Mononuclear cell (primary cell): Measurements from ENCODE around the gene TTYH1. TPM values are rescaled to one million over a fixed set of nuclear protein-coding genes. Genes with fewer than 3 reads are reported as not detected.
"Not testable (repeated sequence)": the region's sequence is repeated elsewhere in the genome, so short reads cannot be mapped to it uniquely, and the experiment has no call there.

ENCODE experiments used
- H3K27me3 ChIP-seq: 2 replicates; pipeline ENCODE4 v1.6.0; 2011; ENCODE audit warnings: low read length, control low read depth; ENCODE audit not compliant: insufficient read depth
- H3K4me1 ChIP-seq: 2 replicates; pipeline ENCODE4 v1.5.1; 2011; ENCODE audit warnings: mild to moderate bottlenecking, low read length, control low read depth; ENCODE audit not compliant: insufficient read depth
- H3K4me3 ChIP-seq: 2 replicates; pipeline ENCODE4 v1.5.1; 2011; ENCODE audit warnings: mild to moderate bottlenecking, low read length, moderate library complexity
- H3K9me3 ChIP-seq: 2 replicates; pipeline ENCODE4 v1.5.1; 2011; ENCODE audit warnings: low read depth, mild to moderate bottlenecking, control low read depth, low read length
- total RNA-seq: library from RNA; depleted of rRNA; stranded (reverse); fragments of >200 nt; gene quantifications from one replicate; pipeline ENCODE4 v1.2.3, GENCODE V29; 2012

TTYH1 gene
- total RNA-seq, result 0.31 TPM

DNA sequence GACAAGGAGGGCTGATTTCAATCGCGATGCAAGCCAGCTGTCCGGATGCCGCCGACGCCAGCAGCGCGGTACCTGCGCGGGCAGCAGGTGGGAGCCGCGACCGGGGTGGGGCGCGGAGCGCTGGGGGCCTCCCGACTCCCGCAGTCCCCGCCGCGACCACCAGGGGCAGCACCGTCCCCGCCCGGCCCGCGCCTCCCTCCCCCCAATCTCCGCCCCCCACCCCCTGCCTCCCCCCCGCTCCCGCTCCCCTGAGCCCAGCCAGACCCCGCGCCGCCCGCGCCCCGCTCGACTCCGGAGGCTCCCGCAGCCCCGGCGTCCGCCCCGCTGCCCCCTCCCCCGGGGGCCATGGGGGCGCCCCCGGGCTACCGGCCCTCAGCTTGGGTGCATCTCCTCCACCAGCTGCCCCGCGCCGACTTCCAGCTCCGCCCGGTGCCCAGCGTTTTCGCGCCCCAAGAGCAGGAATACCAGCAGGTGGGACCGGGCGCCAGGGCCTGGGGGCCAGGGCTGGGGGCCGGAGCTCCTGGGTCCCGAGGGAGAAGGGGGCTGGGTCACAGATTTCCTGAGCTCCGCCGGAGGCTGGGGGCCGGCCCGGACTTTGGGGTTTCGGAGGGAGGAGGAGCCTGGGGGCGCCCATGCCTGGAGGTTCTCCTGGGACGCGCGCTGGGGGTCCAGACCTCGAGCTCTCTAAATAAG lies at the start of gene TTYH1:
Gene TTYH1 (plus strand): TSS at position 257 of the 693 bp plus-strand sequence. CDS start 89 bp downstream, at position 346.
- peaks cover 29% of the 10 kb centered on the region for H3K27me3 ChIP-seq
- H3K4me1 ChIP-seq, result peaks cover 11% of the 10 kb centered on the region
- H3K9me3 ChIP-seq, result no peaks in the 10 kb centered on the region
- H3K4me3 ChIP-seq, result no peak within 1 kb of the TSS

DNA sequence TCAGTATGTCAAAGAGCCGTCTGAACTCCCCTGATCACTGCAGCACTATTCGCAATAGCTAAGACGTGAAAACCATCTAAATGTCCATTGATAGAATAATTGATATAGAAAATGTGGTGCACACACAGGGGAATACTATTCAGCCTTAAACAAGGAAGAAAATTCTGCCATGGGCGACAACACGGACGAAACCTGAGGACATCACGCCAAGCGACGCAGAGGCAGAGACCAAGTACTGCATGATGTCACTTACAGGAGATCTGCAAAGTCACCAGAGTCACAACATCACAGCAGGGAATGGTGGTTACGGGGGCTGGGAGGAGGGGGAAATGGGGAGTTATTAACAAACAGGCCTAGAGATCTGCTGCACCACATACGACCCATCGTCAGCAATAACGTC lies 49.5 kb upstream of the TTYH1 start:
- H3K27me3 ChIP-seq, H3K4me3 ChIP-seq, H3K9me3 ChIP-seq: not testable (repeated sequence)
- peaks cover 75% of the 10 kb centered on the region for H3K4me1 ChIP-seq

DNA sequence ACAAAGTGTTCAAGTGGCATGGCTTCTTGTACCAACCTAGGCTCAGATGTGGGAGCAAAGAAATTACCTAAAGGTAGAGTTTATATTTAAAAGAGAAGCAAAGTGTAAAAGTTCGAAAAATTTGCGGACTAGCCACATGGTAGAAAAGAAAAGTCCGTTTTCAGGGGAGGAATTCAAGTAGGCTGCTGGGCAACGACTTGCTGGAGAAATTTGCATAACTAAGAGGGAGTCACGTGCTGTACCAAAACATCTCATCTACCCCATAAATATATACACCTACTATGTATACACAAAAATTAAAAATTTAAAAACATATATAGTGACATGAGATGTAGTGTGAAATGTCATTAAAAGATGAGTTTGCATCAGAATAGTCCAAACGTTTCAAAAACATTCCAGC lies 48.5 kb upstream of the TTYH1 start:
- H3K4me3 ChIP-seq, result no peak overlapping the region
- H3K4me1 ChIP-seq, result peaks cover 77% of the 10 kb centered on the region
- H3K27me3 ChIP-seq, result no peaks in the 10 kb centered on the region
- H3K9me3 ChIP-seq, result no peaks in the 10 kb centered on the region

DNA sequence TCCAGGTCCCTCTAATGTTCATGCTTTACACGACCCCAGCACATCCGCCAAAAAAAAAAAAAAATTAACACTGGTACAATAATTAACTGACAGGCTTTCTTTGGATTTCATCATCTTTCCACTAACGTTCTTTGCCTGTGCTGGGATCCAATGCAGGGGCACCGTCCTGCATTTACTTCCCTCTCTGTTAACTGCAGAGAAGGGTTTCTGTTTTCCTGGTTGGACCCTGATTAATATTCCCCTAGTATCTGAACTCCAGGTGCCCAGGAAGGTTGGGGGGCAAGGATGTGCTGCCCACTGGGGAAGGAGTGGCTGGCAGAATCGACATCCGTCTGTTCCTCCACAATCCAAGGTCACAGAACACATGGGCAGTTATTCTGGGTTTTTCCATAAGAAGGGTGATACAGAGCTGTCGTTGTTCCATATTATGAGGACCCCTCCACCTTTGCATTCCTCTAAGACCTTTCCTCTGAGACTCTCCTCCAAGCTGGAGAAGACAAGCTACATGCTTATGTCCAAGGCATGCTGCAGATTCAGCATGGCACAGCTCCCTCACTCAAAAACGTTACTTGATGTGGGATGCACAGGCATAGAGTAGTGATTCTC lies 46.1 kb upstream of the TTYH1 start:
- Histone ChIP-seq H3K4me3 (peak overlapping the region; percentile 19), H3K9me3 (no peaks in the 10 kb centered on the region), H3K27me3 (no peaks in the 10 kb centered on the region), H3K4me1 (peaks cover 80% of the 10 kb centered on the region)

DNA sequence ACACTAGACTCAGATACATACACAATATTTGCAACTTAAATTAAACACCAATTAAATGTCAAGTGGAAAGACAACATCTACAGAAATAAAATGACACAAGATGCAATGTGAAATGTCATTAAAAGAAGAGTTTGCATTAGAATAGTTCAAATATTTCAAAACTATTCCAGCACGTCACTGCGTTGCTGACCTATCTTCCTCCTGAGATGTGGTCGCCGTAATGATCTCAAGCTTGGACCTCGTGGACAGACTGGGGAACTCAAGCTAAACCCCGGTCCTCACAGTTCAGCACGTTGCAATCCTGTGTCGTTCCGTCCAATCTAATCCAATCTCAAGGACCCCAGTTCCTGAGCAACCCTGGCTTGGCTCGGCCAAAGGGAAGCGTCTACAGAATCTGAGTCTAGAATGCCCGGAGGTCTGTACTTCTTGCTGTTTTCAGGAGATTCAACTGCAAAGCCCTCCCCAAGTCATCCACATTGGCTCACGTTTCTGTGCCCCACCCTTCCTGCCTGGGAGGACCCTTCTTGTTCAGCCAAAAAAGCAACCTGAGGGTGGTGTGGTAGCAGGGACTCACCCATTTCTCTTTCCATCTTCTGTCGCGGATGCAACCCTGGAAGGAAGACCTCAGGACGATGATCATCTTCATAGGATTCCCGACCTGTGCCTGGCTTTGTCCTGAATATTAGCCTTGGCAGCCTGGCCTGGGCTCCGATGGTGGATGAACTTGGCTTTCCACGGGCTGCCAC lies 45.4 kb upstream of the TTYH1 start:
- Histone ChIP-seq H3K4me1 (peaks cover 82% of the 10 kb centered on the region), H3K4me3 (peak overlapping the region; percentile 19)
- not testable (repeated sequence) for H3K9me3 ChIP-seq, H3K27me3 ChIP-seq

DNA sequence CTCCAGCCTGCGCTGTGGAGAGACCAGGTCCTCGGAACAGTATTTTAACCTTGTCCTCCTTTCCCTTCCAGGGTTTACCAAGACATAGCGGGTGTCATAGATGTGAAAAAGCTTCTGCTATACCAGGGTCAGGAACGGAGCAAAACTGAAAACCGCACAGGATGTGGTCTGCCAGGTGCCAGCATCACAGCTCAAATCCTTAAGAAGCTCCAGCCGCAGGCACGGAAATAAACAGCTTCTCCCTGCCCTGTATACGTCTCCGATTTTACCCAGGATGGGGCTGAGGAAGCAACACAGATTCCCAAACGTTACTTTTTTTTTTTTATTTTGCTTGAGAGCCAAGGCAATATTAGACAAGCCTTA lies 44.8 kb upstream of the TTYH1 start:
- not testable (repeated sequence) for H3K4me3 ChIP-seq, H3K27me3 ChIP-seq, H3K9me3 ChIP-seq
- peaks cover 82% of the 10 kb centered on the region for H3K4me1 ChIP-seq

DNA sequence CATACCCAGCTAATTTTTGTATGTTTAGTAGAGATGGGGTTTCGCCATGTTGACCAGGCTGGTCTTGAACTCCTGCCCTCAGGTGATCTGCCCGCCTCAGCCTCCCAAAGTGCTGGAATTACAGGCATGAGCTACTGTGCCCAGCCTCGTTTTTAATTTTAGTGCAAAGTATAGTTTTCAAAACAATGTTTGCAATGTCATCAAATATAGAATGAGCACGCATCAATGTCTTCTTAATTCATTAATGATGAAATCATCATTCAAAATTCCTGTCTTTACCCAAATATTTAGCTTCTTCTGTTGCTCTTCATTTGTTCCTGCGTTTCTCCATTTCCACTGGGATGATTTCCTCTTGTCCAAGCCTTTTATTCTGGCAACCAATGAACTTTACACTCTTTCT lies 43.8 kb upstream of the TTYH1 start:
- not testable (repeated sequence) for H3K9me3 ChIP-seq, H3K27me3 ChIP-seq, H3K4me3 ChIP-seq
- peaks cover 80% of the 10 kb centered on the region for H3K4me1 ChIP-seq

DNA sequence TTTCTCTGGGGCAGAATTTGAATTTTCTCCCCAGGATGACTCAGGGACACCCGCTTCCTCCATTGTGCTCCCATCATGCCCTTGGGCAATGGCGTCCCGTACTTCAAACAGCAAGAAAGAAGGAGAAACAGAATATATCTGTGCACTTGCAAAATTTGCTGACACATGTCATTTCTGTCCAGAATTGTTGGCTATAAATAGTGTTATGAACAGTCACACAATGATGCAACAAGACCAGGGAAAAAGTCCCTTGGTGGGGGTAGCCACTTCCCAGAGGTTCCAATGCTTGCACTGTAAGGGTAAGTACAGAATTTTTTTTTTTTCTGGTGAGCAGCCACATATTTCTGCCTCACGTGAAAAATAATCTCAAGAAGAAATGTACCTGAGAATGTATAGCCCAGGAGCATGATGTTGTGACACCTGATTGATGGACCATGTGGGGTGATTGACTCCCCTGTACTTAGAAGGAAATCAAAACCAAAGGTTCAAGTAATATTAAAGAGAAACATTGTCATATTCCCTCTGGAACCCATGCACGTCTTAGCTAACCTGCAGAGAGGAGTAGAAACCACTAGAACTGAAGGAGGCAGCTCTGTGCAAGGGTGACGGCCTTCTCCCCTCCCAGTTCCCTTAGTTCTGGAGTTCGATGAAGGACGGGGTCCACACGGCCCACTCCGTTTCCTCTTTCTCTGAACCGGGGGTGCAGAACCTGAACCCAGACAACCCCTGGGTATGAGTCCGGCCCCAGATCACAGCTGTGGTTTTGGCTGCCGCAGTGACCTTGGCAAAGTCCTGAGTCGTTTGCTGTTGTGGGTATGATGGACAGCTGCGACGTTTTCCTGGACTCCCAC lies 41.3 kb upstream of the TTYH1 start:
- no peak overlapping the region for H3K4me3 ChIP-seq
- H3K27me3 ChIP-seq, result no peaks in the 10 kb centered on the region

DNA sequence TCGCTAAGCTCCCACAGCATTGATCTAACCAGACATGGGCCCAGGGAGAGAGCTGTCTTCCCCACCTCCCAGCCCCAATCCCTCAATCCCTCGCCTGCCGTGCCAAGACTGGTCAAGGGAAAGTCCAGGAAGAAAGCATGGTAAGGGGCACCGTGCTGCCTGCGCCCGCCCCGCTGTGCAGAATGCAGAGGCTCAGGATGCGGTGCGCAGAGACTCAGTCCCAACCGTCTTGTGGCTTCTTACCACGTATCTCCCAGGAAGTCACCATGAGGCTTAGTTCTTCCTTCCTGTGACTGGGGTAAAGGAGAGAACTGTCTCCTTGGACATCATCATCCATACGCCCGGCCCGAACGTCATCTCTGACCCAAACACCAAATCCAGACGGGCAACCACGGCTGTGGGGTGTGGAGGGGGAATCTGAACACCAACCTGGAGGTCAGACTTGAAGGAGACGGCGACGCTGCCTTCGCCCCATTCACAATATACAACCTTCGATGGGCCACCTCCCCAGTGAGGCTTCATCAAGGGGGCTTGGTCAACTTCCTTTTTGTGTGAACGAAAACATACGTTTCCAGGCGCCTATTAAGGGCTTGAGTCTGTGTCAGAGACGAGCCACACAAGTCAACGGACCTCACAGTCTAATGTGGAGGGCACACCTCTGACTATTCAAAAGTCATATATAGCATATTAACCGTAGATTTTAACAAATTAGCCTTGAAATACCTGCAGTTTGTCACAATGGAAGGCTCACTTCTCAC lies 39.9 kb upstream of the TTYH1 start:
- peaks cover 90% of the 10 kb centered on the region for H3K4me1 ChIP-seq
- not testable (repeated sequence) for H3K9me3 ChIP-seq, H3K27me3 ChIP-seq, H3K4me3 ChIP-seq

More for the DNA sequence above, 41.3 kb upstream of the TTYH1 start:
- Histone ChIP-seq H3K4me1 (peaks cover 83% of the 10 kb centered on the region), H3K9me3 (no peaks in the 10 kb centered on the region)

DNA sequence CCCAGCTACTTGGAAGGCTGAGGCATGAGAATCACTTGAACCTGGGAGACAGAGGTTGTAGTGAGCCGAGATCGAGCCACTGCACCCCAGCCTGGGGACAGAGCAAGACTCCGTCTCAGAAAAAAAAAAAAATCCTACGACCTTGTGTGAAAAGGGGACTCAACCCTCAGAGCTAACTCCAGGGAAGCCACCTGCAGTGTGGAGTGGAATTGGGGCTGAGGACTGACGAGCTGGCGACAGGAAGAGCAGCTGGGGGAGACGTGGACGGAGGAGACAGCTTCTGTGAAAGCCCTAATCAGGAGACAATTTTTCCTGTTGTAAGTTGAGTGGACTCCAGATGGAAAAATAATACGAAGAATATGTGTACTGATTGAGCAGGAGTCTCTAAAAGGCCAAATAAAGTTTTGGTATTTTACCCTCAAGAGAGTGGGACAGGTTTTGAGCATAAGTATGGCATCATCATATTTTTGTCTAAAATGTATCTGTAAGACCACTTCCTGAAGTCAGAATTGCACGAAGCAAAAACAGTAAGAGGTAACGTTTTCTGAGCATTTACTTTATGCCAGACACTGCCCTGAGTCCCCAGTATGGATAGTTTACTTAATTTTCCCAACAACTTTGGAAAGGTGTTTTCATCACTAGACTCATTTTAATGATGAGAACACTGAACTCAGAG lies 38.5 kb upstream of the TTYH1 start:
- H3K4me1 ChIP-seq, result peaks cover 87% of the 10 kb centered on the region
- no peaks in the 10 kb centered on the region for H3K27me3 ChIP-seq
- H3K4me3 ChIP-seq, result no peak overlapping the region
- no peaks in the 10 kb centered on the region for H3K9me3 ChIP-seq

DNA sequence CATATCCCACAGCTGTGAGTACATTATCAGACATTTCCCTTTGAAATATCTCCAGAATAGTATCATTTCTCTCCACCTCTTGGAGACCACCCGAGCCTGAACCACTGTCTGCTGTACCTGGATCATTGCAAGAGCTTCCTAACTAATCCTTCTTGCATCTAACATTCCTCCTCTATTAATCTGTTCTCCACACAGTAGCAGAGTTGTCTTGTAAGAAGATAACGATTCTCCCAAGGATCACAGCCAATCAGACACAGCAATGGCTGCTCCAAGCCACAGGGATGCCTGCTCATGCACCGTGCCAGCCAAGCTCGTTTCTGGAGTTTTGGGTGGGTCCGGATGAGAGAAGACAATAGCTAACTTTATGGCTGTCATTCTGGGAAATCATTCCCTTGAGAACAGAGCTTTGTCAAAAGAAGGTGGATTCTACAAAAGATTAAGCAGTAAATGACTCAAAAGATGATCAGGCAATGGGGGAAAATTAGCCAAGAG lies 36.0 kb upstream of the TTYH1 start:
- Histone ChIP-seq H3K9me3 (no peaks in the 10 kb centered on the region), H3K4me1 (peaks cover 78% of the 10 kb centered on the region), H3K4me3 (no peak overlapping the region), H3K27me3 (no peaks in the 10 kb centered on the region)

DNA sequence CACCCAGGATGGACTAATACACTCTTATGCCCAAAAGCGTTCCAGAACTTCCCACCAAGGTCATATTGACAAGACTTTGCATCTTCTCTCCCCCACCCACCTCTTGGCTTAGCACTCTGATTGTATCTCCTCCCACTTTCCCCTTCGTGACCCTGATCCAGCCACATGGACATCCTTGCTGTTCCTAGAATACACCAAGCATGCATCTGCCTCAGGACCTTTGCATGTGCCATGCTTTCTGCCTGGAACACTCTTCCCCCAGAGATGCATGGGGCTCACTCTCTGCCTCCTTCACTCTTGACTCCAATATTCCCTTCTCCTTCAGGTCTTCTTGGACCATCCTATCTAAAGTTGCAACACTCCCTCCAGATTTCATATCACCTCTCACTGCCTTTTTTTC lies 34.4 kb upstream of the TTYH1 start:
- no peak overlapping the region for H3K4me3 ChIP-seq
- H3K4me1 ChIP-seq, result peaks cover 62% of the 10 kb centered on the region
- H3K9me3 ChIP-seq, result no peaks in the 10 kb centered on the region
- H3K27me3 ChIP-seq, result no peaks in the 10 kb centered on the region

DNA sequence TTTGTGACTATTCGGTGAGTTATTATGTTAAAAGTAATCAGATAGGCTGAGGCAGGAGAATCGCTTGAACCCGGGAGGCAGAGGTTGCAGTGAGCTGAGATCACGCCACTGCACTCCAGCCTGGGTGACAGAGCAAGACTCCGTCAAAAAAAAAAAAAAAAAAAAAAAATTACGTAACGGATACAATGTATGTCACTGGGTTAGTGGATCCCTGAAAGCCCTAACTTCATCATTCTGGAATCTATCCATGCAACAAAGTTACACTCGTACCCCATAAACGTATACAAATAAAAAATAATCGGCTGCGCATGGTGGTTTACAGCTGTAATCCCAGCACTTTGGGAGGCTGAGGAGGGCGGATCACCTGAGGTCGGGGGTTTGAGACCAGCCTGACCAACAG lies 33.2 kb upstream of the TTYH1 start:
- peaks cover 53% of the 10 kb centered on the region for H3K4me1 ChIP-seq
- H3K9me3 ChIP-seq, H3K27me3 ChIP-seq, H3K4me3 ChIP-seq: not testable (repeated sequence)

DNA sequence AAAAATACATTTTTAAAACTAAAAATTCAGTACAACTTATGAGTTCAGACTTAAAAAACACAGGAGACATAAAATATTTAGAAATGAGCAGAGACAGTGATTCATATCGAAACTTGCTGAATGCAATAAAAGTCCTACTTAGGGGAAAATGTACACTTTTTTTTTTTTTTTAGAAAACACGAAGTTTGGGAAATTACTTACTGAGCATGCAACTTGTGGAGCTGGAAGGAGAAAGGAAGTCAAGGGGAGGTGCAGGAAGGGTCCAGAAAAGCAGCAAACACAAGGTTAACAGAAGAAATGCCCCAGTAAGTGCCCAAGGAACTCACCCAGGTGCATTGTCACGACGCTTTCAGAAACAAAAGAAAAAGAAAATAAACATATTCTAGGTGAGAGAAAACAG lies 31.9 kb upstream of the TTYH1 start:
- H3K27me3 ChIP-seq, result no peaks in the 10 kb centered on the region
- H3K9me3 ChIP-seq, result no peaks in the 10 kb centered on the region
- no peak overlapping the region for H3K4me3 ChIP-seq
- peaks cover 55% of the 10 kb centered on the region for H3K4me1 ChIP-seq
